ENCODE data around the gene SPSB1.

GRCh38 chr1:9265968-9266367 is 26.7 kb upstream of the SPSB1 start:
- no peak for TF ChIP-seq CTCF (IDR thresholded peaks at IDR 0.05)
- no peak for TF ChIP-seq POLR2A (IDR thresholded peaks at IDR 0.05)
